Measurements from ENCODE around the gene FBXL2.

- no peak for TF ChIP-seq POLR2A (IDR thresholded peaks at IDR 0.05; ENCODE audit: low read length)
- TF ChIP-seq GATA1 (IDR thresholded peaks at IDR 0.05; ENCODE audit: low read depth, low read length), result no peak
These were observed 5.9 kb upstream of the FBXL2 start for GRCh38 chr3:33271324-33271723.

Measured in erythroblast (primary cell).